WTC11 (cell line): ENCODE measurements around the gene SLC25A21. TPM values are rescaled to one million over a fixed set of nuclear protein-coding genes. Genes with fewer than 3 reads are reported as not detected.

Experiments
- ATAC-seq: fragments of 200-7000 bp; cut with Tn5 transposase; 2 replicates; pipeline ENCODE4 v1.10.0; 2021; ENCODE audit warnings: mild to moderate bottlenecking, moderate library complexity
- CTCF ChIA-PET: fragments of 300-600 bp; sonication (Branson Sonifier 250); formaldehyde crosslinking; loops from one replicate; lab custom pipeline; 2021; ENCODE audit warnings: antibody characterized with exemption; lab: Charles Lee
- POLR2A ChIA-PET: fragments of 350-600 bp; sonication (Branson Sonifier 250); formaldehyde crosslinking; loops from one replicate; lab custom pipeline; 2021; ENCODE audit warnings: antibody characterized with exemption; lab: Charles Lee
- DNase-seq: peaks from one replicate; pipeline ENCODE4 v3.0.0; 2021; ENCODE audit warnings: low spot score
- H3K27ac Mint-ChIP-seq: 2 replicates; pipeline ENCODE4 v1.8.0; 2021; ENCODE audit warnings: mixed read lengths
- H3K27me3 Mint-ChIP-seq: 2 replicates; pipeline ENCODE4 v1.8.0; 2021; ENCODE audit warnings: low read depth, mild to moderate bottlenecking, moderate library complexity, mixed read lengths
- H3K36me3 Mint-ChIP-seq: 2 replicates; pipeline ENCODE4 v1.8.0; 2021; ENCODE audit warnings: mixed read lengths
- H3K4me1 Mint-ChIP-seq: 2 replicates; pipeline ENCODE4 v1.8.0; 2022; ENCODE audit warnings: mixed read lengths
- H3K4me3 Mint-ChIP-seq: 2 replicates; pipeline ENCODE4 v1.8.0; 2021; ENCODE audit warnings: mild to moderate bottlenecking, moderate library complexity, mixed read lengths
- H3K9me3 Mint-ChIP-seq: 2 replicates; pipeline ENCODE4 v1.8.0; 2021; ENCODE audit warnings: mixed read lengths
- CBFB ChIP-seq: sonication (generic); formaldehyde crosslinking; IDR thresholded peaks from 2 replicates; pipeline ENCODE4 v1.8.1; 2022; ENCODE audit warnings: mild to moderate bottlenecking, low read depth, missing genetic modification reagents
- CREB1 ChIP-seq: sonication (generic); formaldehyde crosslinking; IDR thresholded peaks from 2 replicates; pipeline ENCODE4 v1.8.0; 2023; ENCODE audit warnings: mild to moderate bottlenecking, missing genetic modification reagents
- ELF4 ChIP-seq: sonication (generic); formaldehyde crosslinking; IDR thresholded peaks from 2 replicates; pipeline ENCODE4 v1.8.1; 2022; ENCODE audit warnings: low read depth, mild to moderate bottlenecking, moderate library complexity, missing genetic modification reagents
- EMX1 ChIP-seq: fragments of 250-450 bp; sonication (Bioruptor Pico); IDR thresholded peaks from 2 replicates; pipeline ENCODE4 v1.8.0; 2021; ENCODE audit warnings: mild to moderate bottlenecking
- ETV6 ChIP-seq: sonication (generic); formaldehyde crosslinking; IDR thresholded peaks from 2 replicates; pipeline ENCODE4 v1.8.1; 2022; ENCODE audit warnings: mild to moderate bottlenecking, missing genetic modification reagents
- FOXP1 ChIP-seq: sonication (generic); formaldehyde crosslinking; IDR thresholded peaks from 2 replicates; pipeline ENCODE4 v1.8.0; 2022; ENCODE audit warnings: missing genetic modification reagents, mild to moderate bottlenecking, moderate library complexity, borderline replicate concordance
- GABPB1 ChIP-seq: sonication (generic); formaldehyde crosslinking; IDR thresholded peaks from 2 replicates; pipeline ENCODE4 v1.8.1; 2023; ENCODE audit warnings: mild to moderate bottlenecking, missing genetic modification reagents
- GTF2I ChIP-seq: fragments of 250-450 bp; sonication (Bioruptor Pico); conservative IDR thresholded peaks from 2 replicates; pipeline ENCODE4 v1.4.0; 2021; ENCODE audit warnings: mild to moderate bottlenecking
- HMGA2 ChIP-seq: fragments of 250-450 bp; sonication (Bioruptor Pico); IDR thresholded peaks from 2 replicates; pipeline ENCODE4 v1.4.0; 2021; ENCODE audit warnings: mild to moderate bottlenecking, moderate library complexity
- JAZF1 ChIP-seq: fragments of 250-450 bp; sonication (Bioruptor Pico); IDR thresholded peaks from 2 replicates; pipeline ENCODE4 v1.9.0; 2021; ENCODE audit warnings: moderate library complexity, mild to moderate bottlenecking, inconsistent platforms
- JUN ChIP-seq: sonication (generic); formaldehyde crosslinking; IDR thresholded peaks from 2 replicates; pipeline ENCODE4 v1.8.0; 2023; ENCODE audit warnings: mild to moderate bottlenecking, missing genetic modification reagents
- MYBL2 ChIP-seq: sonication (generic); formaldehyde crosslinking; IDR thresholded peaks from 2 replicates; pipeline ENCODE4 v1.8.1; 2023; ENCODE audit warnings: mild to moderate bottlenecking, moderate library complexity, missing genetic modification reagents
- NR1H2 ChIP-seq: sonication (generic); formaldehyde crosslinking; IDR thresholded peaks from 2 replicates; pipeline ENCODE4 v1.9.0; 2021; ENCODE audit warnings: mild to moderate bottlenecking, moderate library complexity, missing genetic modification reagents
- NR3C1 ChIP-seq: sonication (generic); formaldehyde crosslinking; conservative IDR thresholded peaks from 2 replicates; pipeline ENCODE4 v1.8.1; 2023; ENCODE audit warnings: low read depth, mild to moderate bottlenecking, missing genetic modification reagents
- RORB ChIP-seq: fragments of 250-450 bp; sonication (Bioruptor Pico); IDR thresholded peaks from 2 replicates; pipeline ENCODE4 v1.9.0; 2021; ENCODE audit warnings: mild to moderate bottlenecking
- SMAD3 ChIP-seq: sonication (generic); formaldehyde crosslinking; IDR thresholded peaks from 2 replicates; pipeline ENCODE4 v1.8.0; 2022; ENCODE audit warnings: missing genetic modification reagents, mild to moderate bottlenecking, borderline replicate concordance
- SP1 ChIP-seq: sonication (generic); formaldehyde crosslinking; conservative IDR thresholded peaks from 2 replicates; pipeline ENCODE4 v1.8.1; 2022; ENCODE audit warnings: missing genetic modification reagents
- ZNF232 ChIP-seq: sonication (generic); formaldehyde crosslinking; IDR thresholded peaks from 2 replicates; pipeline ENCODE4 v1.8.0; 2022; ENCODE audit warnings: mild to moderate bottlenecking, missing genetic modification reagents
- total RNA-seq: library from RNA; stranded (reverse); gene quantifications from 3 replicates; pipeline ENCODE4 v1.2.3, GENCODE V29; 2021
- TF ChIP-seq, protein P1 (sequence below): fragments of 250-450 bp; sonication (Bioruptor Pico); IDR thresholded peaks from 2 replicates; pipeline ENCODE4 v1.9.0; 2021; ENCODE audit warnings: mild to moderate bottlenecking
- TF ChIP-seq, protein P2 (sequence below): sonication (generic); formaldehyde crosslinking; IDR thresholded peaks from 2 replicates; pipeline ENCODE4 v1.8.1; 2023; ENCODE audit warnings: mild to moderate bottlenecking, missing genetic modification reagents
- TF ChIP-seq, protein P3 (sequence below): sonication (generic); formaldehyde crosslinking; IDR thresholded peaks from 2 replicates; pipeline ENCODE4 v1.8.0; 2022; ENCODE audit warnings: mild to moderate bottlenecking, missing genetic modification reagents
- TF ChIP-seq, protein P4 (sequence below): sonication (generic); formaldehyde crosslinking; IDR thresholded peaks from 2 replicates; pipeline ENCODE4 v1.8.1; 2023; ENCODE audit warnings: mild to moderate bottlenecking, missing genetic modification reagents, moderate library complexity
- TF ChIP-seq, protein P5 (sequence below): sonication (generic); formaldehyde crosslinking; IDR thresholded peaks from 2 replicates; pipeline ENCODE4 v1.8.1; 2022; ENCODE audit warnings: missing genetic modification reagents, borderline replicate concordance

Gene SLC25A21
- total RNA-seq, 1 experiment from 2014 or later, result 8.2 TPM

DNA sequence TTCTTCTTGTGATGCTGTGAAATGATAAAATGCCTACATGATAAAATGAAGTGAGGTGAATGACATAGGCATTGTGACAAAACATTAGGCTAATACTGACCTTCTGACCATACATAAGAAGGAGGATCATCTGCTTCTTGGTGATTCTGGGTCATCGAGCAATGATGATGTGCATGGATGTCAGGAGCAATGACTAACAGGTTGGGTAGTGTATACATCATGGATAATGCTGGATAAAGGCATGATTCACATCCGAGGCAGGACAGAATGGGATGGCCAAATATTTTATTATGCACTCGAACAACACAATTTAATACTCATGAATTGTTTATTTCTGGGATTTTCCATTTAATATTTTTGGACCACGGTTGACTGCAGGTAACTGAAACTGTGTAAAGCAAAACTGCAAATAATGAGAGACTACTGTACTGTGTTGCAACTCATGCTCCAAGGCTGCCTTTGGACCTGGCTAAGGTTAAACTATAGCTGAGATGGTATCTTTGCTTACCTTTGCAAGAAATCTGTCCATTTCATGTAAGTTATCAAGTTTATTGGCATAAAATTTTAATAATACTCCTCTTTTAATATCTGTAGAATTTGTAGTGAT lies 7.6 kb upstream of the SLC25A21 start (continued):
- TF ChIP-seq, protein P1, sequence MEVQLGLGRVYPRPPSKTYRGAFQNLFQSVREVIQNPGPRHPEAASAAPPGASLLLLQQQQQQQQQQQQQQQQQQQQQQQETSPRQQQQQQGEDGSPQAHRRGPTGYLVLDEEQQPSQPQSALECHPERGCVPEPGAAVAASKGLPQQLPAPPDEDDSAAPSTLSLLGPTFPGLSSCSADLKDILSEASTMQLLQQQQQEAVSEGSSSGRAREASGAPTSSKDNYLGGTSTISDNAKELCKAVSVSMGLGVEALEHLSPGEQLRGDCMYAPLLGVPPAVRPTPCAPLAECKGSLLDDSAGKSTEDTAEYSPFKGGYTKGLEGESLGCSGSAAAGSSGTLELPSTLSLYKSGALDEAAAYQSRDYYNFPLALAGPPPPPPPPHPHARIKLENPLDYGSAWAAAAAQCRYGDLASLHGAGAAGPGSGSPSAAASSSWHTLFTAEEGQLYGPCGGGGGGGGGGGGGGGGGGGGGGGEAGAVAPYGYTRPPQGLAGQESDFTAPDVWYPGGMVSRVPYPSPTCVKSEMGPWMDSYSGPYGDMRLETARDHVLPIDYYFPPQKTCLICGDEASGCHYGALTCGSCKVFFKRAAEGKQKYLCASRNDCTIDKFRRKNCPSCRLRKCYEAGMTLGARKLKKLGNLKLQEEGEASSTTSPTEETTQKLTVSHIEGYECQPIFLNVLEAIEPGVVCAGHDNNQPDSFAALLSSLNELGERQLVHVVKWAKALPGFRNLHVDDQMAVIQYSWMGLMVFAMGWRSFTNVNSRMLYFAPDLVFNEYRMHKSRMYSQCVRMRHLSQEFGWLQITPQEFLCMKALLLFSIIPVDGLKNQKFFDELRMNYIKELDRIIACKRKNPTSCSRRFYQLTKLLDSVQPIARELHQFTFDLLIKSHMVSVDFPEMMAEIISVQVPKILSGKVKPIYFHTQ, result no peak
- TF ChIP-seq GABPB1 (CRISPR knock-in tag) (no peak), GTF2I (no peak), MYBL2 (CRISPR knock-in tag) (no peak), ELF4 (CRISPR knock-in tag) (no peak), EMX1 (CRISPR knock-in tag) (no peak), CBFB (no peak), NR1H2 (CRISPR knock-in tag) (no peak), NR3C1 (CRISPR knock-in tag) (no peak)
- TF ChIP-seq, protein P2, sequence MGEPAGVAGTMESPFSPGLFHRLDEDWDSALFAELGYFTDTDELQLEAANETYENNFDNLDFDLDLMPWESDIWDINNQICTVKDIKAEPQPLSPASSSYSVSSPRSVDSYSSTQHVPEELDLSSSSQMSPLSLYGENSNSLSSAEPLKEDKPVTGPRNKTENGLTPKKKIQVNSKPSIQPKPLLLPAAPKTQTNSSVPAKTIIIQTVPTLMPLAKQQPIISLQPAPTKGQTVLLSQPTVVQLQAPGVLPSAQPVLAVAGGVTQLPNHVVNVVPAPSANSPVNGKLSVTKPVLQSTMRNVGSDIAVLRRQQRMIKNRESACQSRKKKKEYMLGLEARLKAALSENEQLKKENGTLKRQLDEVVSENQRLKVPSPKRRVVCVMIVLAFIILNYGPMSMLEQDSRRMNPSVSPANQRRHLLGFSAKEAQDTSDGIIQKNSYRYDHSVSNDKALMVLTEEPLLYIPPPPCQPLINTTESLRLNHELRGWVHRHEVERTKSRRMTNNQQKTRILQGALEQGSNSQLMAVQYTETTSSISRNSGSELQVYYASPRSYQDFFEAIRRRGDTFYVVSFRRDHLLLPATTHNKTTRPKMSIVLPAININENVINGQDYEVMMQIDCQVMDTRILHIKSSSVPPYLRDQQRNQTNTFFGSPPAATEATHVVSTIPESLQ (CRISPR knock-in tag), result no peak
- TF ChIP-seq, protein P3, sequence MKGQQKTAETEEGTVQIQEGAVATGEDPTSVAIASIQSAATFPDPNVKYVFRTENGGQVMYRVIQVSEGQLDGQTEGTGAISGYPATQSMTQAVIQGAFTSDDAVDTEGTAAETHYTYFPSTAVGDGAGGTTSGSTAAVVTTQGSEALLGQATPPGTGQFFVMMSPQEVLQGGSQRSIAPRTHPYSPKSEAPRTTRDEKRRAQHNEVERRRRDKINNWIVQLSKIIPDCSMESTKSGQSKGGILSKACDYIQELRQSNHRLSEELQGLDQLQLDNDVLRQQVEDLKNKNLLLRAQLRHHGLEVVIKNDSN (CRISPR knock-in tag), result no peak

DNA sequence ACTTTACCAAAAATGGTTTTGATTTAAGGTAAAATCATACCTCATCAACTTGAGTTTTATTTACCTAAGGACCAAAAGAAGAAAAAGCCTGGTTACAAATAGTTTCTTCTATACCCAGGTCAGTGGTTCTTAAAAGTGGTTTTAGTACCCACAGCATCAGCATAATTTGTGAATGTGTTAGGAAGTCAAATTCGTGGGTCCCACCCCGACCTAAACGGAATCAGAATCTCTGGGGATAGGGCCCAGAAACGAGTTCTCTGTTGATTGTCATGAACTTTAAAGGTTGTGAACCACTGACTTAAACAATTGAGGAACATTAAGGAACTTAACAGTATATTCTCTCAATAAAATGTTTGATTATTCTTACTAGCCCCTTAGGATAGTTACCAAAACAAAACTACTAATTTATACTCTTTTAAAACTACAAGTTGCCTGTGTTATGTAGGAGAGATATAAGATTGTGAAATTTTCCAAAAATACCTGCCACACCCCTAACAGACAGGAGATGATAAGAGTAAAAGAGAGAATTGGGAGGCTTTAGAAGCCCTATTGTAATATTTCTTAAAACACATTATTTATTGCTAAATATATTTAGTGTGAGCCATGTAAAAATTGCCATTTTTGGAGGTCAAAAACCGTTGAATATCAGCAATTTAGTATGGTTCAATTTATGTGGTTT lies 669 bp upstream of the SLC25A21 start:
- H3K27me3 Mint-ChIP-seq, result no peaks in the 10 kb centered on the region
- no peak for DNase-seq
- TF ChIP-seq ETV6 (CRISPR knock-in tag) (no peak), HMGA2 (CRISPR knock-in tag) (no peak), ZNF232 (no peak), SP1 (no peak), FOXP1 (CRISPR knock-in tag) (no peak), NR3C1 (CRISPR knock-in tag) (no peak), RORB (no peak), JAZF1 (CRISPR knock-in tag) (no peak), SMAD3 (no peak), JUN (CRISPR knock-in tag) (no peak), CREB1 (CRISPR knock-in tag) (no peak)
- TF ChIP-seq, protein P4, sequence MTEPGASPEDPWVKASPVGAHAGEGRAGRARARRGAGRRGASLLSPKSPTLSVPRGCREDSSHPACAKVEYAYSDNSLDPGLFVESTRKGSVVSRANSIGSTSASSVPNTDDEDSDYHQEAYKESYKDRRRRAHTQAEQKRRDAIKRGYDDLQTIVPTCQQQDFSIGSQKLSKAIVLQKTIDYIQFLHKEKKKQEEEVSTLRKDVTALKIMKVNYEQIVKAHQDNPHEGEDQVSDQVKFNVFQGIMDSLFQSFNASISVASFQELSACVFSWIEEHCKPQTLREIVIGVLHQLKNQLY (CRISPR knock-in tag), result no peak
- TF ChIP-seq, protein P5, sequence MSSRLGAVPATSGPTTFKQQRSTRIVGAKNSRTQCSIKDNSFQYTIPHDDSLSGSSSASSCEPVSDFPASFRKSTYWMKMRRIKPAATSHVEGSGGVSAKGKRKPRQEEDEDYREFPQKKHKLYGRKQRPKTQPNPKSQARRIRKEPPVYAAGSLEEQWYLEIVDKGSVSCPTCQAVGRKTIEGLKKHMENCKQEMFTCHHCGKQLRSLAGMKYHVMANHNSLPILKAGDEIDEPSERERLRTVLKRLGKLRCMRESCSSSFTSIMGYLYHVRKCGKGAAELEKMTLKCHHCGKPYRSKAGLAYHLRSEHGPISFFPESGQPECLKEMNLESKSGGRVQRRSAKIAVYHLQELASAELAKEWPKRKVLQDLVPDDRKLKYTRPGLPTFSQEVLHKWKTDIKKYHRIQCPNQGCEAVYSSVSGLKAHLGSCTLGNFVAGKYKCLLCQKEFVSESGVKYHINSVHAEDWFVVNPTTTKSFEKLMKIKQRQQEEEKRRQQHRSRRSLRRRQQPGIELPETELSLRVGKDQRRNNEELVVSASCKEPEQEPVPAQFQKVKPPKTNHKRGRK, result no peak
- TF ChIP-seq, all 79 proteins: peak for 0
- Mint-ChIP-seq H3K4me3 (peak overlapping the region; percentile 86), H3K9me3 (no peaks in the 10 kb centered on the region), H3K4me1 (peaks cover 34% of the 10 kb centered on the region), H3K36me3 (no peaks in the 10 kb centered on the region), H3K27ac (peak overlapping the region; percentile 98)
- no peak for ATAC-seq
- ChIA-PET CTCF (interaction anchor here (1.2 kb wide), 1 partner anchor 23 kb away, joined by 5 read pairs; no protein-coding TSS in a partner anchor), POLR2A (interaction anchor here (1.5 kb wide), 1 partner anchor 21 kb away, joined by 4 read pairs; no protein-coding TSS in a partner anchor)
